Measurements from ENCODE around the gene ORM1.

The ORM1 gene

GRCh38 chr9:114304416-114305188 lies 18.3 kb upstream of the ORM1 start:
- H3K36me3 ChIP-seq (ENCODE audit: control insufficient read depth in 5 of 5, insufficient read depth in 5 of 5, low read length in 5 of 5) = peaks cover 0 to 6% (median 0%) of the 10 kb centered on the region in 5 donors
- H3K27me3 ChIP-seq (ENCODE audit: control insufficient read depth in 5 of 5, insufficient read depth in 4 of 5, low read length in 5 of 5) = no peaks in the 10 kb centered on the region
- H3K9ac ChIP-seq (ENCODE audit: low read length in 5 of 5) = no peak overlapping the region
- H3K4me1 ChIP-seq (ENCODE audit: control insufficient read depth in 5 of 5, insufficient read depth in 5 of 5, low read length in 5 of 5) = peaks cover 0 to 6% (median 3%) of the 10 kb centered on the region in 5 donors
- H3K9me3 ChIP-seq (ENCODE audit: control insufficient read depth in 5 of 5, low read length in 5 of 5) = no peaks in the 10 kb centered on the region
- no peak overlapping the region for H3K4me3 ChIP-seq (ENCODE audit: low read depth in 1 of 5, low read length in 5 of 5)
- no peak overlapping the region for H3K27ac ChIP-seq (ENCODE audit: low read depth, low read length)

GRCh38 chr9:114307899-114308267 lies 15.0 kb upstream of the ORM1 start:
- H3K4me1 ChIP-seq (ENCODE audit: control insufficient read depth in 5 of 5, insufficient read depth in 5 of 5, low read length in 5 of 5) = peaks cover 0 to 6% (median 3%) of the 10 kb centered on the region in 5 donors

GRCh38 chr9:114308361-114308950 lies 14.4 kb upstream of the ORM1 start:
- Histone ChIP-seq H3K27ac (ENCODE audit: low read depth, low read length) (no peak overlapping the region), H3K4me1 (ENCODE audit: control insufficient read depth in 5 of 5, insufficient read depth in 5 of 5, low read length in 5 of 5) (peaks cover 0 to 6% (median 3%) of the 10 kb centered on the region in 5 donors)

More at GRCh38 chr9:114307899-114308267, 15.0 kb upstream of the ORM1 start:
- Histone ChIP-seq H3K9me3 (ENCODE audit: control insufficient read depth in 5 of 5, low read length in 5 of 5) (no peaks in the 10 kb centered on the region), H3K27ac (ENCODE audit: low read depth, low read length) (no peak overlapping the region), H3K4me3 (ENCODE audit: low read depth in 1 of 5, low read length in 5 of 5) (no peak overlapping the region), H3K36me3 (ENCODE audit: control insufficient read depth in 5 of 5, insufficient read depth in 5 of 5, low read length in 5 of 5) (peaks cover 0 to 3% (median 0%) of the 10 kb centered on the region in 5 donors), H3K27me3 (ENCODE audit: control insufficient read depth in 5 of 5, insufficient read depth in 4 of 5, low read length in 5 of 5) (no peaks in the 10 kb centered on the region), H3K9ac (ENCODE audit: low read length in 5 of 5) (no peak overlapping the region)

GRCh38 chr9:114309096-114309495 lies 13.8 kb upstream of the ORM1 start:
- Histone ChIP-seq H3K4me3 (ENCODE audit: low read depth in 1 of 5, low read length in 5 of 5) (no peak overlapping the region), H3K9ac (ENCODE audit: low read length in 5 of 5) (no peak overlapping the region), H3K27ac (ENCODE audit: low read depth, low read length) (no peak overlapping the region), H3K9me3 (ENCODE audit: control insufficient read depth in 5 of 5, low read length in 5 of 5) (no peaks in the 10 kb centered on the region), H3K27me3 (ENCODE audit: control insufficient read depth in 5 of 5, insufficient read depth in 4 of 5, low read length in 5 of 5) (no peaks in the 10 kb centered on the region), H3K4me1 (ENCODE audit: control insufficient read depth in 5 of 5, insufficient read depth in 5 of 5, low read length in 5 of 5) (peaks cover 0 to 6% (median 3%) of the 10 kb centered on the region in 5 donors), H3K36me3 (ENCODE audit: control insufficient read depth in 5 of 5, insufficient read depth in 5 of 5, low read length in 5 of 5) (peaks cover 0 to 3% (median 0%) of the 10 kb centered on the region in 5 donors)

More at GRCh38 chr9:114308361-114308950, 14.4 kb upstream of the ORM1 start:
- no peaks in the 10 kb centered on the region for H3K27me3 ChIP-seq (ENCODE audit: control insufficient read depth in 5 of 5, insufficient read depth in 4 of 5, low read length in 5 of 5)
- H3K9me3 ChIP-seq (ENCODE audit: control insufficient read depth in 5 of 5, low read length in 5 of 5) = no peaks in the 10 kb centered on the region
- H3K9ac ChIP-seq (ENCODE audit: low read length in 5 of 5) = no peak overlapping the region
- no peak overlapping the region for H3K4me3 ChIP-seq (ENCODE audit: low read depth in 1 of 5, low read length in 5 of 5)
- peaks cover 0 to 3% (median 0%) of the 10 kb centered on the region in 5 donors for H3K36me3 ChIP-seq (ENCODE audit: control insufficient read depth in 5 of 5, insufficient read depth in 5 of 5, low read length in 5 of 5)

- H3K36me3 ChIP-seq (ENCODE audit: control insufficient read depth in 5 of 5, insufficient read depth in 5 of 5, low read length in 5 of 5) = peaks cover 0 to 3% (median 0%) of the 10 kb centered on the region in 5 donors
These were observed 12.1 kb upstream of the ORM1 start for GRCh38 chr9:114310471-114311450.

GRCh38 chr9:114311571-114312512 lies 11.1 kb upstream of the ORM1 start:
- H3K9me3 ChIP-seq (ENCODE audit: control insufficient read depth in 5 of 5, low read length in 5 of 5) = peaks cover 0 to 5% (median 3%) of the 10 kb centered on the region in 5 donors
- no peak overlapping the region for H3K4me3 ChIP-seq (ENCODE audit: low read depth in 1 of 5, low read length in 5 of 5)
- no peaks in the 10 kb centered on the region for H3K27me3 ChIP-seq (ENCODE audit: control insufficient read depth in 5 of 5, insufficient read depth in 4 of 5, low read length in 5 of 5)
- H3K36me3 ChIP-seq (ENCODE audit: control insufficient read depth in 5 of 5, insufficient read depth in 5 of 5, low read length in 5 of 5) = peaks cover 0 to 3% (median 0%) of the 10 kb centered on the region in 5 donors
- H3K9ac ChIP-seq (ENCODE audit: low read length in 5 of 5) = no peak overlapping the region
- H3K4me1 ChIP-seq (ENCODE audit: control insufficient read depth in 5 of 5, insufficient read depth in 5 of 5, low read length in 5 of 5) = peaks cover 0 to 12% (median 2%) of the 10 kb centered on the region in 5 donors
- no peak overlapping the region for H3K27ac ChIP-seq (ENCODE audit: low read depth, low read length)

More at GRCh38 chr9:114310471-114311450, 12.1 kb upstream of the ORM1 start:
- Histone ChIP-seq H3K27ac (ENCODE audit: low read depth, low read length) (no peak overlapping the region), H3K4me1 (ENCODE audit: control insufficient read depth in 5 of 5, insufficient read depth in 5 of 5, low read length in 5 of 5) (peaks cover 0 to 8% (median 2%) of the 10 kb centered on the region in 5 donors), H3K9ac (ENCODE audit: low read length in 5 of 5) (no peak overlapping the region), H3K9me3 (ENCODE audit: control insufficient read depth in 5 of 5, low read length in 5 of 5) (peaks cover 0 to 5% (median 3%) of the 10 kb centered on the region in 5 donors), H3K4me3 (ENCODE audit: low read depth in 1 of 5, low read length in 5 of 5) (no peak overlapping the region), H3K27me3 (ENCODE audit: control insufficient read depth in 5 of 5, insufficient read depth in 4 of 5, low read length in 5 of 5) (no peaks in the 10 kb centered on the region)

- Histone ChIP-seq H3K4me1 (ENCODE audit: control insufficient read depth in 5 of 5, insufficient read depth in 5 of 5, low read length in 5 of 5) (peaks cover 0 to 12% (median 2%) of the 10 kb centered on the region in 5 donors), H3K27ac (ENCODE audit: low read depth, low read length) (no peak overlapping the region), H3K4me3 (ENCODE audit: low read depth in 1 of 5, low read length in 5 of 5) (no peak overlapping the region), H3K9ac (ENCODE audit: low read length in 5 of 5) (no peak overlapping the region), H3K36me3 (ENCODE audit: control insufficient read depth in 5 of 5, insufficient read depth in 5 of 5, low read length in 5 of 5) (peaks cover 0 to 3% (median 0%) of the 10 kb centered on the region in 5 donors), H3K9me3 (ENCODE audit: control insufficient read depth in 5 of 5, low read length in 5 of 5) (peaks cover 0 to 5% (median 3%) of the 10 kb centered on the region in 5 donors), H3K27me3 (ENCODE audit: control insufficient read depth in 5 of 5, insufficient read depth in 4 of 5, low read length in 5 of 5) (no peaks in the 10 kb centered on the region)
These were observed 10.4 kb upstream of the ORM1 start for GRCh38 chr9:114312513-114312875.

- Histone ChIP-seq H3K4me1 (ENCODE audit: control insufficient read depth in 5 of 5, insufficient read depth in 5 of 5, low read length in 5 of 5) (peaks cover 0 to 16% (median 4%) of the 10 kb centered on the region in 5 donors), H3K9me3 (ENCODE audit: control insufficient read depth in 5 of 5, low read length in 5 of 5) (peaks cover 0 to 5% (median 3%) of the 10 kb centered on the region in 5 donors), H3K36me3 (ENCODE audit: control insufficient read depth in 5 of 5, insufficient read depth in 5 of 5, low read length in 5 of 5) (peaks cover 0 to 3% (median 0%) of the 10 kb centered on the region in 5 donors), H3K9ac (ENCODE audit: low read length in 5 of 5) (no peak overlapping the region), H3K27me3 (ENCODE audit: control insufficient read depth in 5 of 5, insufficient read depth in 4 of 5, low read length in 5 of 5) (no peaks in the 10 kb centered on the region), H3K27ac (ENCODE audit: low read depth, low read length) (no peak overlapping the region), H3K4me3 (ENCODE audit: low read depth in 1 of 5, low read length in 5 of 5) (no peak overlapping the region)
These were observed 9.7 kb upstream of the ORM1 start for GRCh38 chr9:114313186-114313585.

Measured in subcutaneous abdominal adipose tissue (tissue), 5 donors.